Measurements from ENCODE around the gene C2CD2L.
"Not testable (repeated sequence)": the region's sequence is repeated elsewhere in the genome, so short reads cannot be mapped to it uniquely, and the experiment has no call there.

Gene C2CD2L

DNA sequence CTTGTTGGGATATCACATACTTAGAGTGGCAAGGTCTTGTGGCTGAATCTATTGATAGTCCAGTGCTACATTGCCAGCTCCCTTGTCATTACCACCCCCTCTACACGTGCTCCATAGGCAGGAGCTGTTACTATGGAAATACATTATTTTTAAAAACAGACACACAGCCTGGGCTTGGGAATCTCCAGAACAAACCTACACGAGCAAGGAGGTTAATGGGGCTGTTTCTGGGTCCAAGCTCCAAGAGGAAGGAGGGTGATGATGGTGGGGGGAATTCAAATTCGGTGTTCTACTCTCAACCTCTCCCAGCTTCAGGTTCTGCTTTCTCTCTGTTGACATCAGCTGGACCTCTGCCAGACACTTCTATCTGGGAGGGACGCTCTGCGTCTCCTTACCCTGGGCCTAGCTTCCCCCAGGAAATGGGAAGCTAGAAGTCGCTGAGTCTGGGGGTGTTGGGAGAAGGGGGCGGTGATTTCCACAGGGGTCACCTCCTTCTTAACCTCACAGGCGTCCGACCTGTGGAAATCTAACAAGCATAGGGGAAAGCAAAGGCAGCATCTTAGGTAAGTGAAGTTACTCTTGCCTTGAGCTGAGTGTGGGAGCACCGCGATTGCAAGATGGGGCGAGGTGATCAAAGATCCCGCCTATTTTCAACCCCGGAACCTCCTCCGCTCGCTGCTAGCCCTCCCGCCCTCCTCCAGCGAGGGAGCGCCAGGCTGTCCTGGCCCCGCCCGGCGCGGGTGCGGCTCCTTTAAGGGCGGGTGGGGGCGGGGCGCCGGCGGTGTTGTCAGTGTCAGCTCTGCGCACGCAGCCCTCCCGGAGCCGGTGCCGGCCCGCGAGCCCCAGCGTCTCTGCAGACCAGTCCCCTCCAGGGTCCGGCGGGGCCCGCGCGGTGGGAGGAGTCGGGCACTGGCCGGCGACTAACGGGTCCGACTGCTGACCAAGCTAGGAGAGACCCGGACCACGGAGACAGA lies at the start of gene C2CD2L:
TSS of gene C2CD2L (plus strand) at position 781 of the 974 bp plus-strand sequence. CDS start 398 bp downstream, outside the sequence.
- peak; percentile 63 for DNase-seq (ENCODE audit: low read depth)
- H3K4me3 ChIP-seq (ENCODE audit: low read depth, low read length), result peak within 1 kb of the TSS; percentile 76
- in situ Hi-C loops (cut with HindIII; ENCODE audit: low sequenced_read_pairs), result loop anchor here (25.0 kb wide), 1 partner anchor 180 kb away; no protein-coding TSS in a partner anchor
- TF ChIP-seq, protein P1, sequence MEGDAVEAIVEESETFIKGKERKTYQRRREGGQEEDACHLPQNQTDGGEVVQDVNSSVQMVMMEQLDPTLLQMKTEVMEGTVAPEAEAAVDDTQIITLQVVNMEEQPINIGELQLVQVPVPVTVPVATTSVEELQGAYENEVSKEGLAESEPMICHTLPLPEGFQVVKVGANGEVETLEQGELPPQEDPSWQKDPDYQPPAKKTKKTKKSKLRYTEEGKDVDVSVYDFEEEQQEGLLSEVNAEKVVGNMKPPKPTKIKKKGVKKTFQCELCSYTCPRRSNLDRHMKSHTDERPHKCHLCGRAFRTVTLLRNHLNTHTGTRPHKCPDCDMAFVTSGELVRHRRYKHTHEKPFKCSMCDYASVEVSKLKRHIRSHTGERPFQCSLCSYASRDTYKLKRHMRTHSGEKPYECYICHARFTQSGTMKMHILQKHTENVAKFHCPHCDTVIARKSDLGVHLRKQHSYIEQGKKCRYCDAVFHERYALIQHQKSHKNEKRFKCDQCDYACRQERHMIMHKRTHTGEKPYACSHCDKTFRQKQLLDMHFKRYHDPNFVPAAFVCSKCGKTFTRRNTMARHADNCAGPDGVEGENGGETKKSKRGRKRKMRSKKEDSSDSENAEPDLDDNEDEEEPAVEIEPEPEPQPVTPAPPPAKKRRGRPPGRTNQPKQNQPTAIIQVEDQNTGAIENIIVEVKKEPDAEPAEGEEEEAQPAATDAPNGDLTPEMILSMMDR (IDR thresholded peaks at IDR 0.05; ENCODE audit: low read depth, low read length, missing control alignments), result no peak

DNA sequence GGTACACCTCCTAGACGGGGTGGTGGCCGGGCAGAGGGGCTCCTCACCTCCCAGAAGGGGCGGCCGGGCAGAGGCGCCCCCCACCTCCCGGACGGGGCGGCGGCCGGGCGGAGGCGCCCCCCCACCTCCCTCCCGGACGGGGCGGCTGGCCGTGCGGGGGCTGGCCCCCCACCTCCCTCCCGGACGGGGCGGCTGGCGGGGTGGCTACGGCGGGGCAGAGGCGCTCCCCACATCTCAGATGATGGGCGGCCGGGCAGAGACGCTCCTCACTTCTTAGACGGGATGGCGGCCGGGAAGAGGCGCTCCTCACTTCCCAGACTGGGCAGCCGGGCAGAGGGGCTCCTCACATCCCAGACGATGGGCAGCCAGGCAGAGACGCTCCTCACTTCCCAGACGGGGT lies 48.0 kb upstream of the C2CD2L start:
- in situ Hi-C loops (cut with HindIII; ENCODE audit: low sequenced_read_pairs); H3K4me3 ChIP-seq (ENCODE audit: low read depth, low read length); DNase-seq (ENCODE audit: low read depth): not testable (repeated sequence)

DNA sequence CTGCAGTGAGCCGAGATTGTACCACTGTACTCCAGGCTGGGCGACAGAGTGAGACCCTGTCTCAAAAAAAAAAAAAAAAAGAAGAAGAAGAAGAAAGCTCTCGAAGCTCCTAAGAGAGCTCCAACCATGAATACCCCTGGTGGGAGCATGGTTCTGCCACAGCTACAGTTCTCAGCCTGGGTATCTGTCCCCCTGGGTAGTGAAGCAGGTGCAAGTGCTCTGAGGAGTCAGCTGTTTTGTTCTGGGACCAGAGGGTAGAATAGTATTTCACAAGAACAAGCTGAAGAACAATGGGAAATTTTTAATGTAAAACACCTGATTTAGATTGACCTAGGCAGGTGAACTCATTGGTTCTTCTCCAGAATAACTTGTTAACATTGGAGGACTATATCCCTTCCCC lies 45.9 kb upstream of the C2CD2L start:
- DNase-seq (ENCODE audit: low read depth), result no peak
- in situ Hi-C loops (cut with HindIII; ENCODE audit: low sequenced_read_pairs), result no loop called here
- TF ChIP-seq, protein P1 (IDR thresholded peaks at IDR 0.05; ENCODE audit: low read depth, low read length, missing control alignments), result no peak
- no peak overlapping the region for H3K4me3 ChIP-seq (ENCODE audit: low read depth, low read length)

DNA sequence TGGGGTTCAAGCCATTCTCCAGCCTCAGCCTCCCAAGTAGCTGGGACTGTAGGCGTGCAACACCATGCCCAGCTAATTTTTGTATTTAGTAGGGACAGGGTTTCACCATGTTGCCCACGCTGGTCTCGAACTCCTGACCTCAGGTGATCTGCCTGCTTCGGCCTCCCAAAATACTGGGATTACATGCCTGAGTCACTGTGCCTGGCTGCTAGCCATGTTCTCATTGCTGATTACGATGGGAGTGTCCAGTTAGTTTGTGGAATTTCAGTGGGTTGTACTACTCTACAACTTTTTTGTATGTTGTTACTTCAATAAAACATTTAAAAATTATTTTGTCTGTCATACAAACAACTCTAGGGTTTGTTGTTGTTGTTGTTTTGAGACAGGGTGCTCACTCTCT lies 44.4 kb upstream of the C2CD2L start:
- no peak for DNase-seq (ENCODE audit: low read depth)
- in situ Hi-C loops (cut with HindIII; ENCODE audit: low sequenced_read_pairs), result no loop called here
- H3K4me3 ChIP-seq (ENCODE audit: low read depth, low read length), result no peak overlapping the region
- TF ChIP-seq, protein P1 (IDR thresholded peaks at IDR 0.05; ENCODE audit: low read depth, low read length, missing control alignments), result no peak

DNA sequence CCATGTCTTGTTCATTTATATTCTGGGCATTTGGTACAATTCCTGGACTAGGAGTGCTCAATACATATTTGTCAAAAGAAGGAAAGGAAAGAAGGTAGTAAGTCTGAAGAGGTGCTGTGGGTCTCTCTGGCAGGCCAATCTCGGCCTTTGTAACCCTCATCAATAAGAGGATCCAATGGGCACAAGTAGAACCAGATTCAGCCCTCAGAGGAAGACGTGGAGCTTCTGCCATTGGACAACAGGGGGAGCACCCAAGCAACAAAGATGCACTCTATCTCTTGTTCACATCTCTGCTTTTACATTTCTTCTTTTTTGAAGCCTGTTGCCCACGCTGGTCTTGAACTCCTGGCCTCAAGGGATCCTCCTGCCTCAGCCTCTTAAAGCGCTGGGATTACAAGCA lies 41.8 kb upstream of the C2CD2L start:
- no peak for DNase-seq (ENCODE audit: low read depth)
- no peak overlapping the region for H3K4me3 ChIP-seq (ENCODE audit: low read depth, low read length)
- TF ChIP-seq, protein P1 (IDR thresholded peaks at IDR 0.05; ENCODE audit: low read depth, low read length, missing control alignments), result peak; percentile 55
- in situ Hi-C loops (cut with HindIII; ENCODE audit: low sequenced_read_pairs), result no loop called here

DNA sequence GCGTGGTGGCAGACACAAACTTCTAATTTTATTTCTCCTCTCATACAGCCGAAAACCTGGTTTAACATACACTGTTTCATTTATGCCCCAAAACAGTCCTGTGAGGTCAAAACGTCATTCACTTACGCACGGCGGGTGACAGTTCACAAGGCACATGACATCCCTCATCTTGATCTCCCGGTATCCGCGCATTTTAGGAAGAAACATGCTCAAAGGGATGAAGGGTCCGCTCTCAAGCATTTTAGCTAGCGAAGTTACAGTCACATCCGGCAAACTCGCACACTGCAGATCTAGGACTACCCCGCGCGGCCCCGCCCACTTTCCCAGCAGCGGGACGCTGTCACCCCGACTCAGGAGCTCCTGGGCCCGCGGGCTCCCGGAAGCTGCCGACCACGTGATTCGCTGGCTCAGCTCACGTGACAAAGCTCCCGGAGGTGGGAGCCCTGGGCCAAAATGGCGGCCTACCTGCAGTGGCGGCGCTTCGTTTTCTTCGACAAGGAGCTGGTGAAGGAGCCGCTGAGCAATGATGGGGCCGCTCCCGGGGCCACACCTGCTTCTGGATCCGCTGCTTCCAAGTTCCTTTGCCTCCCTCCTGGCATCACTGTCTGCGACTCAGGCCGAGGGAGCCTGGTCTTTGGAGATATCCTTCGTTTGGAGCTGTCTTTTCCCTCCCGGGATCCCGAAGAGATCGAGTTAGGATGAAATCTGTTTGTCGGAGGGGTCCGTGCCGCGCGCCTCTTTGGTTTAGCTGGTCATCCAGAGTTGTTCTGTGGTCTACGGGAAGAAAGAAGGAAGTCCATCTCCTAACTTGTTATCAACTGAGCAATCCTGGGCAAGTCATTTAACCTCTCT lies 39.5 kb upstream of the C2CD2L start, which contains the start of gene VPS11:
TSS of gene VPS11 (plus strand) at position 448 of the 852 bp plus-strand sequence. CDS start at position 454, 6 bp downstream.
- TF ChIP-seq, protein P1 (IDR thresholded peaks at IDR 0.05; ENCODE audit: low read depth, low read length, missing control alignments), result no peak
- in situ Hi-C loops (cut with HindIII; ENCODE audit: low sequenced_read_pairs), result no loop called here
- H3K4me3 ChIP-seq (ENCODE audit: low read depth, low read length), result peak within 1 kb of the TSS; percentile 100
- peak; percentile 89 for DNase-seq (ENCODE audit: low read depth)
